Measurements from ENCODE around the gene SGCG. TPM values are rescaled to one million over a fixed set of nuclear protein-coding genes. Genes with fewer than 3 reads are reported as not detected.

SGCG gene
- total RNA-seq, 2 experiments from 2014 or later, result not detected

DNA sequence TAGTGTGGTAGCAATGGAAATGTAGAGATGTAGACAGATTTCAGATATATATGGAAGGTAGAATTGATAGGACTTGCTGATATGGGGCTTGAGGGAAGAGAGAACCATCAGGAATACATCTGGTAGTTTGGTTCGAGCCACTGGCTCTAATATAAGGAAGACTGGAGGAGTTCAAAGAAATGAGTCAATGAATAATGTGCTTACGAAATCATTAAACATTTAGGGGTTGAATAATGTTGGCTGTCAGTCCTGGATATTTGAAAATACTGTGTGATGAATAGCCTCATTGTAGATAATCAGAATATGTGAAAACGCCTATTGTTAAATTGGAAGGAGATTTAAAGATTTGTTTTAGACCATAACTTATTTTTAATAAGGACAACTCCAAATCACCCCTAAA, 21.6 kb downstream of the SGCG start:
- Histone ChIP-seq H3K9me2 (ENCODE audit: insufficient read depth, low read length) (no peaks in the 10 kb centered on the region), H3K79me2 (ENCODE audit: insufficient read depth, low read depth, low read length) (no peaks in the 10 kb centered on the region), H2AFZ (ENCODE audit: low read length) (no peak overlapping the region), H3K4me1 (ENCODE audit: insufficient read depth, low read length, poor library complexity, severe bottlenecking) (no peaks in the 10 kb centered on the region), H3K4me2 (ENCODE audit: low read length) (no peak overlapping the region), H3K27ac (ENCODE audit: low read depth, low read length, poor library complexity, severe bottlenecking) (no peak overlapping the region), H4K20me1 (ENCODE audit: insufficient read depth, low read length) (no peaks in the 10 kb centered on the region), H3K4me3 (ENCODE audit: low read depth, low read length, poor library complexity, severe bottlenecking) (no peak overlapping the region), H3K9me3 (ENCODE audit: low read length) (peaks cover 6% of the 10 kb centered on the region; the same call in 1 of the 2 replicates), H3K36me3 (ENCODE audit: insufficient read depth, low read length) (no peaks in the 10 kb centered on the region)
- DNase-seq (ENCODE audit: low spot score), result no peak
- no TSS peak for BruUV-seq (replicated peaks)
- intact Hi-C loops (cut with micrococcal nuclease; ENCODE audit: unreplicated experiment), result no loop called here
- TF ChIP-seq, protein P1, sequence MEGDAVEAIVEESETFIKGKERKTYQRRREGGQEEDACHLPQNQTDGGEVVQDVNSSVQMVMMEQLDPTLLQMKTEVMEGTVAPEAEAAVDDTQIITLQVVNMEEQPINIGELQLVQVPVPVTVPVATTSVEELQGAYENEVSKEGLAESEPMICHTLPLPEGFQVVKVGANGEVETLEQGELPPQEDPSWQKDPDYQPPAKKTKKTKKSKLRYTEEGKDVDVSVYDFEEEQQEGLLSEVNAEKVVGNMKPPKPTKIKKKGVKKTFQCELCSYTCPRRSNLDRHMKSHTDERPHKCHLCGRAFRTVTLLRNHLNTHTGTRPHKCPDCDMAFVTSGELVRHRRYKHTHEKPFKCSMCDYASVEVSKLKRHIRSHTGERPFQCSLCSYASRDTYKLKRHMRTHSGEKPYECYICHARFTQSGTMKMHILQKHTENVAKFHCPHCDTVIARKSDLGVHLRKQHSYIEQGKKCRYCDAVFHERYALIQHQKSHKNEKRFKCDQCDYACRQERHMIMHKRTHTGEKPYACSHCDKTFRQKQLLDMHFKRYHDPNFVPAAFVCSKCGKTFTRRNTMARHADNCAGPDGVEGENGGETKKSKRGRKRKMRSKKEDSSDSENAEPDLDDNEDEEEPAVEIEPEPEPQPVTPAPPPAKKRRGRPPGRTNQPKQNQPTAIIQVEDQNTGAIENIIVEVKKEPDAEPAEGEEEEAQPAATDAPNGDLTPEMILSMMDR (conservative IDR thresholded peaks at IDR 0.05; ENCODE audit: low read length), result no peak
- no peak for TF ChIP-seq EZH2phosphoT487 (IDR thresholded peaks at IDR 0.05; ENCODE audit: borderline replicate concordance, low read depth, low read length)
- ChIA-PET CTCF (ENCODE audit: unreplicated experiment) (no interaction called here), POLR2A (no interaction called here)

DNA sequence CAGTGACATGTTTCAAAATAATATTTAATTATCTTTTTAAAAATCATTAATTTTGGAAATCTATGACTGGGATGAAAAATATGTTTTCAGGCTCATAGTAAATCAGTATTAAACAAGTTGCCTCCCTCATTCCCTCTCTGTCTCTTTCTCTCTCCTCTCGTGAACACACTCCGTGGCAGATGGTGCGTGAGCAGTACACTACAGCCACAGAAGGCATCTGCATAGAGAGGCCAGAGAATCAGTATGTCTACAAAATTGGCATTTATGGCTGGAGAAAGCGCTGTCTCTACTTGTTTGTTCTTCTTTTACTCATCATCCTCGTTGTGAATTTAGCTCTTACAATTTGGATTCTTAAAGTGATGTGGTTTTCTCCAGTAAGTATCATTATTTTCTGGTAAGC, 22.7 kb downstream of the SGCG start:
- H3K36me3 ChIP-seq (ENCODE audit: insufficient read depth, low read length), result no peaks in the 10 kb centered on the region
- H3K4me1 ChIP-seq (ENCODE audit: insufficient read depth, low read length, poor library complexity, severe bottlenecking), result no peaks in the 10 kb centered on the region
- no peak overlapping the region for H3K27ac ChIP-seq (ENCODE audit: low read depth, low read length, poor library complexity, severe bottlenecking)
- H3K4me2 ChIP-seq (ENCODE audit: low read length), result no peak overlapping the region
- DNase-seq (ENCODE audit: low spot score), result no peak
- H3K4me3 ChIP-seq (ENCODE audit: low read depth, low read length, poor library complexity, severe bottlenecking), result no peak overlapping the region
- no peaks in the 10 kb centered on the region for H3K9me2 ChIP-seq (ENCODE audit: insufficient read depth, low read length)
- H3K79me2 ChIP-seq (ENCODE audit: insufficient read depth, low read depth, low read length), result no peaks in the 10 kb centered on the region
- TF ChIP-seq, protein P1 (conservative IDR thresholded peaks at IDR 0.05; ENCODE audit: low read length), result no peak
- TF ChIP-seq EZH2phosphoT487 (IDR thresholded peaks at IDR 0.05; ENCODE audit: borderline replicate concordance, low read depth, low read length), result no peak
- POLR2A ChIA-PET, result no interaction called here
- H4K20me1 ChIP-seq (ENCODE audit: insufficient read depth, low read length), result no peaks in the 10 kb centered on the region
- H2AFZ ChIP-seq (ENCODE audit: low read length), result no peak overlapping the region
- CTCF ChIA-PET (ENCODE audit: unreplicated experiment), result no interaction called here
- peaks cover 6% of the 10 kb centered on the region; the same call in 1 of the 2 replicates for H3K9me3 ChIP-seq (ENCODE audit: low read length)
- intact Hi-C loops (cut with micrococcal nuclease; ENCODE audit: unreplicated experiment), result no loop called here
- no TSS peak for BruUV-seq (replicated peaks)

DNA sequence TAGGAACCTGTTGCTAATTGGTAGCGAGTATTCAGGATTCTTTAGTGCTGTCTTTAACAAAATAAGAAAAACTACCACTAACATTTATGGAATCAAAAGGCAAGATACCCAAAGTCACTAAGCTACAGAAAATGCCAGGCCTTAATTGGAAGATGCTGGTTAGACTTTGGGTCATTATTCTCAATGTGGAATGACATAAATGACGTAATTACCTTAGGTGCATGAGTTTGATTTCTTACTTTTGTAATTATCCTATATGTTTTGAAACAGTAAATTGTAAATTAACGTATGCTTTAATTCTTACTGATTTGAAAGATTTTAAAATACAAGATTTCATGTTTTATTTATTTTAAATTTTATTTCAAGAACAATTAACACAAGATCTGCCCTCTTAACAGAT, 25.0 kb downstream of the SGCG start:
- Histone ChIP-seq H3K36me3 (ENCODE audit: insufficient read depth, low read length) (no peaks in the 10 kb centered on the region), H3K79me2 (ENCODE audit: insufficient read depth, low read depth, low read length) (no peaks in the 10 kb centered on the region), H3K4me1 (ENCODE audit: insufficient read depth, low read length, poor library complexity, severe bottlenecking) (no peaks in the 10 kb centered on the region), H4K20me1 (ENCODE audit: insufficient read depth, low read length) (no peaks in the 10 kb centered on the region), H3K4me3 (ENCODE audit: low read depth, low read length, poor library complexity, severe bottlenecking) (no peak overlapping the region), H3K9me3 (ENCODE audit: low read length) (peaks cover 6% of the 10 kb centered on the region; the same call in 1 of the 2 replicates), H3K4me2 (ENCODE audit: low read length) (no peak overlapping the region), H3K9me2 (ENCODE audit: insufficient read depth, low read length) (no peaks in the 10 kb centered on the region), H3K27ac (ENCODE audit: low read depth, low read length, poor library complexity, severe bottlenecking) (no peak overlapping the region), H2AFZ (ENCODE audit: low read length) (no peak overlapping the region; the same call in 1 of the 2 replicates)
- POLR2A ChIA-PET, result no interaction called here
- BruUV-seq (replicated peaks), result no TSS peak
- CTCF ChIA-PET (ENCODE audit: unreplicated experiment), result no interaction called here
- TF ChIP-seq, protein P1 (conservative IDR thresholded peaks at IDR 0.05; ENCODE audit: low read length), result no peak
- TF ChIP-seq EZH2phosphoT487 (IDR thresholded peaks at IDR 0.05; ENCODE audit: borderline replicate concordance, low read depth, low read length), result no peak
- DNase-seq (ENCODE audit: low spot score), result no peak
- intact Hi-C loops (cut with micrococcal nuclease; ENCODE audit: unreplicated experiment), result no loop called here
